GM06990 (cell line): ENCODE results near the gene CRTAC1.

Source experiments
- DNase-seq: peaks from one replicate; pipeline ENCODE4 v3.0.0-alpha.2; 2011; ENCODE audit not compliant: insufficient read length; ENCODE audit errors: extremely low read depth
- H3K27me3 ChIP-seq: replicated peaks from 2 replicates; pipeline ENCODE4 v1.6.0; 2011; ENCODE audit warnings: low read length; ENCODE audit not compliant: control insufficient read depth, insufficient read depth
- H3K36me3 ChIP-seq: 2 replicates; pipeline ENCODE4 v1.5.1; 2011; ENCODE audit warnings: low read length; ENCODE audit not compliant: control insufficient read depth, insufficient read depth
- H3K4me3 ChIP-seq: replicated peaks from 2 replicates; pipeline ENCODE4 v1.5.1; 2011; ENCODE audit warnings: low read depth, mild to moderate bottlenecking, control low read depth, low read length
- CTCF ChIP-seq: IDR thresholded peaks from 2 replicates; pipeline ENCODE4 v1.5.1; 2011; ENCODE audit warnings: low read length, control low read depth, mild to moderate bottlenecking, inconsistent platforms; ENCODE audit not compliant: insufficient read depth, poor library complexity, severe bottlenecking

The CRTAC1 gene

GRCh38 chr10:97907830-97908229, 122.6 kb downstream of the CRTAC1 start:
- no peaks in the 10 kb centered on the region for H3K36me3 ChIP-seq
- TF ChIP-seq CTCF: no peak
- no peak overlapping the region for H3K4me3 ChIP-seq
- no peak for DNase-seq
- H3K27me3 ChIP-seq: peaks cover 9% of the 10 kb centered on the region

GRCh38 chr10:97907211-97907610, 123.2 kb downstream of the CRTAC1 start:
- no peak for TF ChIP-seq CTCF
- DNase-seq: no peak
- no peak overlapping the region for H3K4me3 ChIP-seq
- H3K27me3 ChIP-seq: peaks cover 9% of the 10 kb centered on the region
- H3K36me3 ChIP-seq: no peaks in the 10 kb centered on the region

- Histone ChIP-seq H3K27me3 (peaks cover 9% of the 10 kb centered on the region), H3K36me3 (no peaks in the 10 kb centered on the region), H3K4me3 (no peak overlapping the region)
- DNase-seq: no peak
- no peak for TF ChIP-seq CTCF
Observed at GRCh38 chr10:97905276-97905675, 125.1 kb downstream of the CRTAC1 start.

GRCh38 chr10:97904576-97904975, 125.8 kb downstream of the CRTAC1 start:
- DNase-seq: no peak
- Histone ChIP-seq H3K36me3 (no peaks in the 10 kb centered on the region), H3K27me3 (peaks cover 11% of the 10 kb centered on the region), H3K4me3 (no peak overlapping the region)
- no peak for TF ChIP-seq CTCF

GRCh38 chr10:97904018-97904381, 126.4 kb downstream of the CRTAC1 start:
- no peak for TF ChIP-seq CTCF
- no peak for DNase-seq
- Histone ChIP-seq H3K36me3 (no peaks in the 10 kb centered on the region), H3K27me3 (peaks cover 11% of the 10 kb centered on the region), H3K4me3 (no peak overlapping the region)
